AG04450 (cell line): ENCODE measurements around the gene TEX52. TPM values are rescaled to one million over a fixed set of nuclear protein-coding genes. Genes with fewer than 3 reads are reported as not detected.

Experiments
- CTCF ChIA-PET: fragments of 300-600, 350-600 bp; formaldehyde crosslinking; extraction: SDS; loops from one replicate; lab custom pipeline; 2022; ENCODE audit warnings: antibody characterized with exemption, inconsistent platforms; lab: Charles Lee
- POLR2A ChIA-PET: fragments of 350-600 bp; formaldehyde crosslinking; extraction: SDS; loops from one replicate; lab custom pipeline; 2021; ENCODE audit warnings: antibody characterized with exemption, inconsistent platforms; lab: Yijun Ruan, JAX
- DNase-seq: peaks from one replicate; pipeline ENCODE4 v3.0.0-alpha.2; 2011; ENCODE audit warnings: low read depth, low spot score
- H3K27ac ChIP-seq: one replicate; pipeline ENCODE4 v1.5.1; 2012; ENCODE audit warnings: low read depth, low read length, control low read depth
- H3K27me3 ChIP-seq: one replicate; pipeline ENCODE4 v1.6.0; 2012; ENCODE audit warnings: low read length; ENCODE audit not compliant: control insufficient read depth, insufficient read depth
- H3K4me3 ChIP-seq: 2 replicates; pipeline ENCODE4 v1.5.1; 2011; ENCODE audit warnings: mild to moderate bottlenecking, low read depth, low read length, control low read depth
- H3K9me3 ChIP-seq: 2 replicates; pipeline ENCODE4 v1.5.1; 2012; ENCODE audit warnings: low read length; ENCODE audit not compliant: control insufficient read depth, insufficient read depth
- polyA plus RNA-seq: library from polyadenylated mRNA; depleted of rRNA; stranded (reverse); fragments of >200 nt; gene quantifications from 2 replicates; pipeline ENCODE4 v1.2.3, GENCODE V29; 2011
- TF ChIP-seq, protein P1 (sequence below): IDR thresholded peaks from 2 replicates; pipeline ENCODE4 v1.5.1; 2011; ENCODE audit warnings: low read depth, low read length, control low read depth, inconsistent platforms

TEX52 gene
- polyA plus RNA-seq, 1 experiment: not detected

DNA sequence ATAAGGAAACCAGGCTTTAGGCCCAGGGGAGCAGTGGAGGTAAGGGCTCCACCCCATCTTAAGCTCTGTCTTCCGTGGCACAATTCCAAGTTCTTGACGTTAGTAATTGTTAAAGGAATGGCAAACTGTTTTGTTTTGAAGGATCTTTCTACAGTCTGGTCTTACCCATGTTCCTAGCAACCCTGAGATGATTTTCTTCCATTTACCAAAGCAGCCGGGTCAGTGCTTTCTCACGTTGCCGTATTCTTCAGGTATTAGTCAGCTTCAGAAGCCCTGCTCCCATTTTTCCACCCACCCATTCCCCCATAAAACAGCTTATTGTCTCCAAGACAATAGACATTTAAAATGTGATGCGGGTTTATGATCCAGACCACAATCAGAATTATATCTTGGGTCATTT, 32.3 kb downstream of the TEX52 start:
- Histone ChIP-seq H3K4me3 (no peak overlapping the region), H3K27me3 (no peaks in the 10 kb centered on the region), H3K9me3 (no peaks in the 10 kb centered on the region; the same call in 1 of the 2 replicates), H3K27ac (no peak overlapping the region)
- no peak for DNase-seq
- CTCF ChIA-PET: interaction anchor here (1.1 kb wide), 1 partner anchor 11 kb away, joined by 3 read pairs; no protein-coding TSS in a partner anchor
- TF ChIP-seq, protein P1, sequence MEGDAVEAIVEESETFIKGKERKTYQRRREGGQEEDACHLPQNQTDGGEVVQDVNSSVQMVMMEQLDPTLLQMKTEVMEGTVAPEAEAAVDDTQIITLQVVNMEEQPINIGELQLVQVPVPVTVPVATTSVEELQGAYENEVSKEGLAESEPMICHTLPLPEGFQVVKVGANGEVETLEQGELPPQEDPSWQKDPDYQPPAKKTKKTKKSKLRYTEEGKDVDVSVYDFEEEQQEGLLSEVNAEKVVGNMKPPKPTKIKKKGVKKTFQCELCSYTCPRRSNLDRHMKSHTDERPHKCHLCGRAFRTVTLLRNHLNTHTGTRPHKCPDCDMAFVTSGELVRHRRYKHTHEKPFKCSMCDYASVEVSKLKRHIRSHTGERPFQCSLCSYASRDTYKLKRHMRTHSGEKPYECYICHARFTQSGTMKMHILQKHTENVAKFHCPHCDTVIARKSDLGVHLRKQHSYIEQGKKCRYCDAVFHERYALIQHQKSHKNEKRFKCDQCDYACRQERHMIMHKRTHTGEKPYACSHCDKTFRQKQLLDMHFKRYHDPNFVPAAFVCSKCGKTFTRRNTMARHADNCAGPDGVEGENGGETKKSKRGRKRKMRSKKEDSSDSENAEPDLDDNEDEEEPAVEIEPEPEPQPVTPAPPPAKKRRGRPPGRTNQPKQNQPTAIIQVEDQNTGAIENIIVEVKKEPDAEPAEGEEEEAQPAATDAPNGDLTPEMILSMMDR: no peak
- POLR2A ChIA-PET: no interaction called here

DNA sequence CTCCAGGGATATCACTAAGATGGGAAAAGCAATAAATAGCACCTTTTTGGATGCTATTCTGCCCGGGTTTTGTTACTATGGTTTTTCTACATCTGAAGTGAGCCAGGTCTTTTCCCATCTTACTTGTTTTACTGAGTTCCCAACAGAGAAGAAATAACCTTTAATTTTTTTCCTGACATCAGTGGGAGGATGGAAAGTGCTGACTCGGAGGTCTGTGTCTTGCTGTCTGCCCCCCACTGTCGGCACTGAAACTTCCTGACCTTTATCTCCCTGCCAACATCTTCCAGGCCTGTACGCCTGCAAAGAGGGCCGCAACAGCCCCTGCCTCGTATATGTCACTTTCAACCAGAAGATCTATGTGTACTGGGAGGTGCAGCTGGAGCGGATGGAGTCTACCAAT, 33.4 kb downstream of the TEX52 start:
- TF ChIP-seq, protein P1: no peak
- Histone ChIP-seq H3K4me3 (no peak overlapping the region), H3K9me3 (no peaks in the 10 kb centered on the region; the same call in 1 of the 2 replicates), H3K27me3 (no peaks in the 10 kb centered on the region), H3K27ac (no peak overlapping the region)
- ChIA-PET CTCF (interaction anchor here (0.8 kb wide), 1 partner anchor 8 kb away, joined by 4 read pairs; no protein-coding TSS in a partner anchor), POLR2A (no interaction called here)
- no peak for DNase-seq

- H3K27me3 ChIP-seq: no peaks in the 10 kb centered on the region
- TF ChIP-seq, protein P1: no peak
- no peak for DNase-seq
- no peak overlapping the region for H3K27ac ChIP-seq
- no peak overlapping the region for H3K4me3 ChIP-seq
- ChIA-PET POLR2A (no interaction called here), CTCF (interaction anchor here (1.2 kb wide), 1 partner anchor 221 kb away, joined by 3 read pairs; no protein-coding TSS in a partner anchor)
- no peaks in the 10 kb centered on the region; the same call in 1 of the 2 replicates for H3K9me3 ChIP-seq
Measured at GRCh38 chr12:2820432-2820831, 36.4 kb downstream of the TEX52 start.

DNA sequence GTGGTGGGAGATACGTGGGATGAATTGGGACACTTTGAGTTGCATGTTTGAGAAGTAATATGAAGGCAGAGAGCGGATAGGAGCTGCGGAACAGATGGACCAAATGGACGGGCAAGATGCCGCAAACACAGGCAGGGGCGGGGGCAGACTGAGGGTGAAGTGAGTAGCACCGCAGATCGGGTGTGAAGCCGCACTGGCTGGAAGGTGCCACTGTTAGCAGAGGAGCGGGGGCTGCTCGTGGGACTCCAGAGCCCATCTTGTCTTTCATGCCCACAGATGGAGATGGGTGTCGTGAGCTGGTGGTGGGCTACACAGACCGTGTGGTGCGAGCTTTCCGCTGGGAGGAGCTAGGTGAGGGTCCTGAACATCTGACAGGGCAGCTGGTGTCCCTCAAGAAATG, 37.0 kb downstream of the TEX52 start:
- Histone ChIP-seq H3K27ac (no peak overlapping the region), H3K9me3 (no peaks in the 10 kb centered on the region; the same call in 1 of the 2 replicates), H3K27me3 (no peaks in the 10 kb centered on the region), H3K4me3 (no peak overlapping the region)
- ChIA-PET POLR2A (interaction anchor here (0.6 kb wide), 1 partner anchor 209 kb away, joined by 4 read pairs; no protein-coding TSS in a partner anchor), CTCF (interaction anchor here (0.7 to 1.2 kb wide), 2 partner anchors 15 to 221 kb away, joined by 3 to 4 read pairs; partner anchors contain the start of gene NRIP2)
- no peak for DNase-seq
- TF ChIP-seq, protein P1: no peak
